ENCODE measurements around the gene DPYD.

GRCh38 chr1:97925151-97925550 lies 4.3 kb upstream of the DPYD start:
- no peak for TF ChIP-seq CTCF (IDR thresholded peaks at IDR 0.05)
- TF ChIP-seq POLR2A (IDR thresholded peaks at IDR 0.05), result no peak

All from uterus (tissue), 2 donors.